ENCODE measurements around the gene TMEM86A. TPM values are rescaled to one million over a fixed set of nuclear protein-coding genes. Genes with fewer than 3 reads are reported as not detected.

TMEM86A gene
- 1.1 and 1.3 TPM in 2 replicates for total RNA-seq

GRCh38 chr11:18698341-18699268, at the start of gene TMEM86A:
Gene TMEM86A (plus strand): TSS chr11:18698779. CDS start chr11:18698887, 108 bp downstream.

GRCh38 chr11:18726040-18726439, 27.5 kb downstream of the TMEM86A start, which contains the start of gene IGSF22:
Gene IGSF22 (minus strand): TSS chr11:18726188. CDS start chr11:18724236, 1,952 bp downstream.

Other genes starting within 250 kb of the TMEM86A start
- gene LDHAL6A, start 242.9 kb upstream of the TMEM86A start, total RNA-seq = not detected in 2 replicates
- gene TSG101, start 171.8 kb upstream of the TMEM86A start, total RNA-seq = 39.4 and 45.8 TPM in 2 replicates
- gene UEVLD, start 110.0 kb upstream of the TMEM86A start, total RNA-seq = 19.0 and 19.2 TPM in 2 replicates
- 0.54 and 1.1 TPM in 2 replicates for gene MISFA, start 99.0 kb upstream of the TMEM86A start, total RNA-seq
- gene SPTY2D1, start 64.4 kb upstream of the TMEM86A start, total RNA-seq = 11.5 and 13.6 TPM in 2 replicates
- not detected in 2 replicates for gene IGSF22, start 27.4 kb downstream of the TMEM86A start, total RNA-seq
- not detected in 2 replicates for gene PTPN5, start 93.0 kb downstream of the TMEM86A start, total RNA-seq
- not detected in 2 replicates for gene MRGPRX1, start 240.6 kb downstream of the TMEM86A start, total RNA-seq